ENCODE measurements around the gene PITX2.

GRCh38 chr4:110610940-110611831 lies 11.7 kb downstream of the PITX2 start:
- TF ChIP-seq POLR2A (IDR thresholded peaks at IDR 0.05) (no peak), CTCF (IDR thresholded peaks at IDR 0.05) (no peak), EP300 (IDR thresholded peaks at IDR 0.05) (no peak)

Measured in upper lobe of left lung (tissue), 4 donors.